ENCODE measurements around the gene RNMT.

RNMT gene

DNA sequence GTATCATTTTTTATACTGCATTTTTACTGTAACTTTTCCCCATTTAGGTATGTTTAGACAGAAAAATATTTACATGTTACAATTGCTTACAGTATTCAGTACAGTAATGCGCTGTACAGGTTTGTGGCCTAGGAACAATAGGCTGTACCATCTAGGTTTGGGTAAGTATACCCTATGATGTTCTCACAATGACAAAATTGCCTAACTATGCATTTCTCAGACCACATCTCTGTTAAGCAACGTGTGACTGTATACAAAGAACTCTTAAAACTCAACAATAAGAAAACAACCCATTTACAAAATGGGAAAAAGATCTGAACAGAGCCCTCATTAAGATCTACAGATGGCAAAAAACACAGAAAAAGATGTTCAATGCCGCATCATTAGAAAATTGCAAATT is 29.5 kb upstream of the RNMT start:
- POLR2A ChIA-PET, result no interaction called here
- DNase-seq (ENCODE audit: low read depth, low spot score), result no peak
- TF ChIP-seq, protein P1, sequence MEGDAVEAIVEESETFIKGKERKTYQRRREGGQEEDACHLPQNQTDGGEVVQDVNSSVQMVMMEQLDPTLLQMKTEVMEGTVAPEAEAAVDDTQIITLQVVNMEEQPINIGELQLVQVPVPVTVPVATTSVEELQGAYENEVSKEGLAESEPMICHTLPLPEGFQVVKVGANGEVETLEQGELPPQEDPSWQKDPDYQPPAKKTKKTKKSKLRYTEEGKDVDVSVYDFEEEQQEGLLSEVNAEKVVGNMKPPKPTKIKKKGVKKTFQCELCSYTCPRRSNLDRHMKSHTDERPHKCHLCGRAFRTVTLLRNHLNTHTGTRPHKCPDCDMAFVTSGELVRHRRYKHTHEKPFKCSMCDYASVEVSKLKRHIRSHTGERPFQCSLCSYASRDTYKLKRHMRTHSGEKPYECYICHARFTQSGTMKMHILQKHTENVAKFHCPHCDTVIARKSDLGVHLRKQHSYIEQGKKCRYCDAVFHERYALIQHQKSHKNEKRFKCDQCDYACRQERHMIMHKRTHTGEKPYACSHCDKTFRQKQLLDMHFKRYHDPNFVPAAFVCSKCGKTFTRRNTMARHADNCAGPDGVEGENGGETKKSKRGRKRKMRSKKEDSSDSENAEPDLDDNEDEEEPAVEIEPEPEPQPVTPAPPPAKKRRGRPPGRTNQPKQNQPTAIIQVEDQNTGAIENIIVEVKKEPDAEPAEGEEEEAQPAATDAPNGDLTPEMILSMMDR (IDR thresholded peaks at IDR 0.05; ENCODE audit: insufficient read depth, low read length, missing control alignments), result no peak
- H3K4me3 ChIP-seq (ENCODE audit: low read depth, low read length), result no peak overlapping the region
- CTCF ChIA-PET, result interaction anchor here (0.8 kb wide), 1 partner anchor 8 kb away, joined by 3 read pairs; no protein-coding TSS in a partner anchor

DNA sequence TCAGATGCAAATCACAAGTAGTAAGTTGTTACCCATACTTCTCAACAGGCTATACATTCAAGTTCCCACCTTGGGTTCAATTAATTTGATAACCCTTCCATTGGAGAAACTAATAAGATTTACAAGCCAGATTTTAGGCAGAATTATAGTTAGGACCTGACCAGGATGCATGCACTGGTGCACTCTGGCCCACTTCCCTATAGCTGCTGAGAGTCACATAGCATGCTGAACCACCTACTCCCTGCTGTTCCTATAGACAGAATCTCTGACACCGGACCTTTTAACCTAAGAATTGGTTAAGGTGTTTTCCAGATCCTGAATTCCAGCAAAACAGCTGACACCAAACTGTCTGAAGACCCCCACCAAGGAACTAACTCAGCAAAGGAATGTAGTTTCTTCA is 26.3 kb upstream of the RNMT start:
- ChIA-PET CTCF (interaction anchor here (1.2 kb wide), 1 partner anchor 46 kb away, joined by 3 read pairs; no protein-coding TSS in a partner anchor), POLR2A (no interaction called here)
- H3K4me3 ChIP-seq (ENCODE audit: low read depth, low read length), result no peak overlapping the region
- TF ChIP-seq, protein P1 (IDR thresholded peaks at IDR 0.05; ENCODE audit: insufficient read depth, low read length, missing control alignments), result no peak
- DNase-seq (ENCODE audit: low read depth, low spot score), result no peak

DNA sequence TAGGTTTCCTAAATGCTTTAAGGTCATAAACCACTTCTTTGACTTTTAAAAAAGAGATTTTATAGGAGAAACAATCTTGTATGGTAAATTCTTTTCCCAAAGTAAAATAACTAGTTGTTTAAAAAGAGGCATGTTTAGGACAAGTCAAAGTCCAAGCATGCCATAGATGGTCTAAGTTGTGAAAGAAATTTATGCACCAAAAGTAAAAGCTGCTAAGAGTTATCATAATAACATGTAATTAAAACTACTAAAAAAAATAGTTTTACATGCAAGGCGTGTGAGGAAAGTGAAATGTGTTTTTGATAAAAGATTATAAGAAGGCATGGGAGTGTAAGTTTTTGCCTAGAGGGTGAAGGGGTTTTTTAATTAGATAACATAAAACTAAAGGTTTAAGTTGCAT is 22.6 kb upstream of the RNMT start:
- no peak overlapping the region for H3K4me3 ChIP-seq (ENCODE audit: low read depth, low read length)
- TF ChIP-seq, protein P1 (IDR thresholded peaks at IDR 0.05; ENCODE audit: insufficient read depth, low read length, missing control alignments), result no peak
- ChIA-PET POLR2A (no interaction called here), CTCF (no interaction called here)
- DNase-seq (ENCODE audit: low read depth, low spot score), result no peak

DNA sequence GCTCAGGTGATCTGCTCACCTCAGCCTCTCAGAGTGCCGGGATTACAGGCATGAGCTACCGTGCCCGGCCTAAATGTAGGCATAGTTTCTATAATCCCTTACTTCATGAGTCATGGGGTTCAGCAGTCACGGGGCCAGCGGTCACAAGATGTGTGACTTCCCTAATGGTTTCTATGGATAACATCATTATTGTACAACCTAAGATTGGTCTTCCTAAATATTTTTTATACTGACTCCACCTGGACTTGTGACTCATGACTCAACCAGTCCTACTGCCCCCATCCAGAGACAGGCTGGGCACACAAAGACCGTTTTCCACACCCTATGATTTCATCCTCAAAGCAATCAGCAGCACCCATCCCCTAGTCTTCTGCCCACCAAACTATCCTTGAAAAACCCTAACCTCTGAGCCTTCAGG is 16.1 kb upstream of the RNMT start:
- TF ChIP-seq, protein P1 (IDR thresholded peaks at IDR 0.05; ENCODE audit: insufficient read depth, low read length, missing control alignments), result no peak
- CTCF ChIA-PET, result no interaction called here
- no peak for DNase-seq (ENCODE audit: low read depth, low spot score)
- POLR2A ChIA-PET, result no interaction called here
- H3K4me3 ChIP-seq (ENCODE audit: low read depth, low read length), result no peak overlapping the region

DNA sequence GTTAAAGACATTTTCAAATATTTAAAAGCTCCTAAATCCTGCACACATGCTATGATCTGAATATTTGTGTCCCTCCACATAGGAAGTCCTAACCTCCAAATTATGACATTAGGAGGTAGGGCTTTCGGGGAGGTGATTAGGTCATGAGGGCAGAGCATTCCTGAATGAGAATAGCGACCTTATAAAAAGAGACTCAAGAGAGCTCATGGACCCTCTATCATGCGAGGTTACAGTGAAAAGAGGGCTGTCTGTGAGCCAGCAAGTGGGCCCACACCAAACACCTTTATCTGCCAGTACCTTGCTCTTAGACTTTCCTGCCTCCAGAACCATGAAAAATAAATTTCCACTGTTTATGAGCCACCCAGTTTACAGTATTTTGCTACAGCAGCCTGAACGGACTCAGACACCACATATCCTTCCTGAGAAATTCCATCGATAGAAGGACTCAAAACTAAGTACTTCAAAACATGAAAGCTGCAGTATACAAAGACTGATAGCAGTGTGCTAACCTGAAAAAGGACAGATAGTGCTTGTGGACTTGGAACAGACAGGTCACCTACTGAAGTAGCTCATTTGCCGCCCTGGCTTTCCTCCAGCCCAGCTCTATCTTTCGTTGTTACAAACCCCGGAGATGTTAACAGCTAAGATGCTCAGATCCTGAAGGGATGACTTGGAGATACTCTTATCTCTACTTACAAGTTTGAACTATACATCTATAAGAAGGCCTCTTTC is 13.9 kb upstream of the RNMT start:
- ChIA-PET CTCF (interaction anchor here (1.5 kb wide), 1 partner anchor 11 kb away, joined by 6 read pairs; no protein-coding TSS in a partner anchor), POLR2A (no interaction called here)
- DNase-seq (ENCODE audit: low read depth, low spot score), result no peak
- TF ChIP-seq, protein P1 (IDR thresholded peaks at IDR 0.05; ENCODE audit: insufficient read depth, low read length, missing control alignments), result no peak
- no peak overlapping the region for H3K4me3 ChIP-seq (ENCODE audit: low read depth, low read length)

DNA sequence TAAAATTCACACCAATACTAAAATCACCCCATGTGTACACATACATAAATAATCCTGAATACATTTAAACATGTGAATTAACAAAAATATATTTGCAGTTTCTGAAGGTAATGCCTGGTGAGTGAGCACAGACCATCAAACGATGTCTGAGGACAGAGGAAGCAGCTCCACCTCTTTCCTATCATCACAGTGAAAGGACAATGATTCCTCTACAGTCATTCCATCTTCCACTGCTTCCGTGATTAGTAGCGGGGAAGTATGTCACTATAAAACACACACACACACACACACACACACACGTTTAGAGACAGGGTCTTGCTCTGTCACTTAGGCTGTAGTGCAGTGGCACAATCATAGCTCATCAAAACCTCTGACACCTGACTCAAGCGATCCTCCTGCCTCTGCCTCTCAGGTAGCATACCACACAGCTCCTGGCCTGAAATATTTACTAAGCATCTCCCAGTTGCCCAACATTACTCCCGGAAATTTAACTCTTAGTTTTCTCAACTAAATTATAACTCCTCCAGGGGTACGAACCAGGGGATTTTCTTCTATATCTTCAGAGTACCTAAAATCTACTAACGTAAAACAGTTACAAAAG is 12.9 kb upstream of the RNMT start:
- ChIA-PET CTCF (interaction anchor here (1.5 kb wide), 1 partner anchor 12 kb away, joined by 6 read pairs; no protein-coding TSS in a partner anchor), POLR2A (no interaction called here)
- TF ChIP-seq, protein P1 (IDR thresholded peaks at IDR 0.05; ENCODE audit: insufficient read depth, low read length, missing control alignments), result no peak
- no peak for DNase-seq (ENCODE audit: low read depth, low spot score)
- H3K4me3 ChIP-seq (ENCODE audit: low read depth, low read length), result no peak overlapping the region
